ENCODE measurements around the gene PTGS1. TPM values are rescaled to one million over a fixed set of nuclear protein-coding genes. Genes with fewer than 3 reads are reported as not detected.

Gene PTGS1
- total RNA-seq, 2 donors from 2014 or later: 6.2 to 26.7 TPM

GRCh38 chr9:122336189-122336588 lies 34.6 kb upstream of the PTGS1 start:
- H3K4me3 ChIP-seq: no peak overlapping the region
- no peak overlapping the region for H3K9ac ChIP-seq (ENCODE audit: low read depth in 2 of 2, low read length in 2 of 2)
- H3K36me3 ChIP-seq: no peaks in the 10 kb centered on the region
- H3K9me3 ChIP-seq: no peaks in the 10 kb centered on the region
- H3K4me1 ChIP-seq: no peaks in the 10 kb centered on the region
- no peaks in the 10 kb centered on the region for H3K27me3 ChIP-seq
- no peak for DNase-seq
- TF ChIP-seq, protein P1, sequence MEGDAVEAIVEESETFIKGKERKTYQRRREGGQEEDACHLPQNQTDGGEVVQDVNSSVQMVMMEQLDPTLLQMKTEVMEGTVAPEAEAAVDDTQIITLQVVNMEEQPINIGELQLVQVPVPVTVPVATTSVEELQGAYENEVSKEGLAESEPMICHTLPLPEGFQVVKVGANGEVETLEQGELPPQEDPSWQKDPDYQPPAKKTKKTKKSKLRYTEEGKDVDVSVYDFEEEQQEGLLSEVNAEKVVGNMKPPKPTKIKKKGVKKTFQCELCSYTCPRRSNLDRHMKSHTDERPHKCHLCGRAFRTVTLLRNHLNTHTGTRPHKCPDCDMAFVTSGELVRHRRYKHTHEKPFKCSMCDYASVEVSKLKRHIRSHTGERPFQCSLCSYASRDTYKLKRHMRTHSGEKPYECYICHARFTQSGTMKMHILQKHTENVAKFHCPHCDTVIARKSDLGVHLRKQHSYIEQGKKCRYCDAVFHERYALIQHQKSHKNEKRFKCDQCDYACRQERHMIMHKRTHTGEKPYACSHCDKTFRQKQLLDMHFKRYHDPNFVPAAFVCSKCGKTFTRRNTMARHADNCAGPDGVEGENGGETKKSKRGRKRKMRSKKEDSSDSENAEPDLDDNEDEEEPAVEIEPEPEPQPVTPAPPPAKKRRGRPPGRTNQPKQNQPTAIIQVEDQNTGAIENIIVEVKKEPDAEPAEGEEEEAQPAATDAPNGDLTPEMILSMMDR (IDR thresholded peaks at IDR 0.05): no peak
- intact Hi-C loops (cut with DNase I): no loop called here
- H3K27ac ChIP-seq: no peak overlapping the region

DNA sequence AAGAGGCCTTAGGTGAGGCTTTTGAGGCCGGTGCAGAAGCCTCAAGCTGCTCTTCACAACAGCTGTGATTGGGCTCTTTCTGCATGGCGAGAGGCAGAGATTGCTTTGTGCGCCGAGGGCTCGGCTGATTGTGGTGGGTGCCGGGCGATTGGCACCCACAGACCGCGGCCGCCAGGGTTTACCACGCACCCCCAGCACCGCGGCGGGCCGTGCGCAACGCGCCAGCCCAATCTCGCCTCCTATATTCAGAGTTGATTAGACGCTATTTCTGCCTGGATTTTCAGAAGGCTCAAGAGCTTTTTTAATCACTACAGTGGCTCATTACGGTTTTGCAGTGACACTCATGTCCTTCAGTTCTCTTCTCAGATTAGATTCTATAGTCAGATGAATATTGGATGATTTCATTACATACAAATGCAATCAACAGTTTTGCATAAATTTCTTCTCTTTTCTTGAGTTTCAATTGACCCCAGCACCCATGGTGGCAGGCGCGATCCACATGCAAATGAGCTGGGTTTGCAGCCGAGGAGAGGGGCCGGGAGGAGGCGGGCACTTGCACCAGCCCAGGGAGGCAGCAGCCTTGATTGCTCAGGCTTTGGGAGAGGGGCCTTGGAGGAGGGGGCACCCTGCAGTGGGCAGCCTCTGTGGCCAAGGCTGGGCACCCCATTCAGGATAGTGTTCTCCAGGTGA lies 33.8 kb upstream of the PTGS1 start:
- intact Hi-C loops (cut with DNase I): no loop called here
- no peak for DNase-seq
- no peaks in the 10 kb centered on the region for H3K27me3 ChIP-seq
- H3K9me3 ChIP-seq: no peaks in the 10 kb centered on the region
- no peak overlapping the region for H3K9ac ChIP-seq (ENCODE audit: low read depth in 2 of 2, low read length in 2 of 2)
- H3K36me3 ChIP-seq: no peaks in the 10 kb centered on the region
- no peak overlapping the region for H3K27ac ChIP-seq
- TF ChIP-seq, protein P1 (IDR thresholded peaks at IDR 0.05): no peak
- H3K4me3 ChIP-seq: no peak overlapping the region
- H3K4me1 ChIP-seq: no peaks in the 10 kb centered on the region

- DNase-seq: no peak
- Histone ChIP-seq H3K27ac (no peak overlapping the region), H3K9me3 (no peaks in the 10 kb centered on the region), H3K4me3 (no peak overlapping the region), H3K4me1 (no peaks in the 10 kb centered on the region), H3K27me3 (no peaks in the 10 kb centered on the region), H3K9ac (ENCODE audit: low read depth in 2 of 2, low read length in 2 of 2) (no peak overlapping the region), H3K36me3 (no peaks in the 10 kb centered on the region)
- TF ChIP-seq, protein P1 (IDR thresholded peaks at IDR 0.05): no peak
- intact Hi-C loops (cut with DNase I): no loop called here
Measured at GRCh38 chr9:122337556-122337929, 33.3 kb upstream of the PTGS1 start.

DNA sequence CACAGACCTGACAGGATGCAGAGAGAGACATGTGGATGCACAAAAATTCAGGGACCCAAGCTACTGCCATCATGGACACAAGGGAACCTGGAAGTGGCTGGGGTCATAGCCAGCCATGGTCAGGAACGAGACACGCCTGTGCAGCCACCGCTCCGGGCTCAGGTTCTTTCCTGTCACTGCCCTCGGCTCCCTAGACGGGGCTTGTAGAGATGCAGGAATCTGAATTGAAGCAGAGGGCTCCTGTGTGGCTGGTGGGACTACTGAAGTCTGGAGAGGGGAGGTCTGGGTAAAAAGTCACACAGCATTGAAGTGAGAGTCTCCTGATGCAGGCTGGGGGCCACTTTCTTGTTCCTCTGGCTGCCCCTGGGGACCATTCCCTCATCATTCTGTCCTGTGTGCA lies 32.3 kb upstream of the PTGS1 start:
- TF ChIP-seq, protein P1 (IDR thresholded peaks at IDR 0.05): no peak
- intact Hi-C loops (cut with DNase I): no loop called here
- Histone ChIP-seq H3K27ac (no peak overlapping the region), H3K27me3 (no peaks in the 10 kb centered on the region), H3K9ac (ENCODE audit: low read depth in 2 of 2, low read length in 2 of 2) (no peak overlapping the region), H3K36me3 (no peaks in the 10 kb centered on the region), H3K4me1 (no peaks in the 10 kb centered on the region), H3K9me3 (no peaks in the 10 kb centered on the region), H3K4me3 (no peak overlapping the region)
- no peak for DNase-seq

DNA sequence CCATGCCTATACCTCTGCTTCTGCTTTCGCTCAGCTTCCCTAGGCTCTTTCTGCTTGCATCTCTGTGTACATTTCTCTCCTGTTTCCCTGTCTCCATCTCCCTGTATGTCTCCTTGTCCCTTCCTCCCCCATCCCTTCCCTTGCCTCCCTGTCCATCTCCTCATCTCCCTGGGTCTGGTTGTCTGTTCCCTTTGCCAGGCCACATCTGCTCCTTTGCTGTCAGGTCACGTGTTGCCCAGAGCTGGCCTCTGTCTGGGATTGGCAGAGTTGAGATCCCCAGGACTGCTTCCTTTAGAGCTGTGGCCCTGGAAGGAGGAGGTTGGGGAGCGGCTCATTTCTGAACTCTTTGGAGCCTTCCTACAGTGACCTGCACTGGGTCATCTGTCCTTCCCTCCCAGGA lies 31.8 kb upstream of the PTGS1 start:
- DNase-seq: no peak
- TF ChIP-seq, protein P1 (IDR thresholded peaks at IDR 0.05): no peak
- Histone ChIP-seq H3K4me3 (no peak overlapping the region), H3K27ac (no peak overlapping the region), H3K36me3 (no peaks in the 10 kb centered on the region), H3K9me3 (no peaks in the 10 kb centered on the region), H3K9ac (ENCODE audit: low read depth in 2 of 2, low read length in 2 of 2) (no peak overlapping the region), H3K27me3 (no peaks in the 10 kb centered on the region), H3K4me1 (no peaks in the 10 kb centered on the region)
- intact Hi-C loops (cut with DNase I): no loop called here

All from colonic mucosa (tissue), 4 donors.